HS-27A (cell line): Measurements from ENCODE around the gene JOSD2.
"Not testable (repeated sequence)": the region's sequence is repeated elsewhere in the genome, so short reads cannot be mapped to it uniquely, and the experiment has no call there.

Experiments used
- DNase-seq: peaks from one replicate; pipeline ENCODE4 v3.0.0-alpha.2; 2012; ENCODE audit warnings: low read depth, missing footprints

Gene JOSD2

DNA sequence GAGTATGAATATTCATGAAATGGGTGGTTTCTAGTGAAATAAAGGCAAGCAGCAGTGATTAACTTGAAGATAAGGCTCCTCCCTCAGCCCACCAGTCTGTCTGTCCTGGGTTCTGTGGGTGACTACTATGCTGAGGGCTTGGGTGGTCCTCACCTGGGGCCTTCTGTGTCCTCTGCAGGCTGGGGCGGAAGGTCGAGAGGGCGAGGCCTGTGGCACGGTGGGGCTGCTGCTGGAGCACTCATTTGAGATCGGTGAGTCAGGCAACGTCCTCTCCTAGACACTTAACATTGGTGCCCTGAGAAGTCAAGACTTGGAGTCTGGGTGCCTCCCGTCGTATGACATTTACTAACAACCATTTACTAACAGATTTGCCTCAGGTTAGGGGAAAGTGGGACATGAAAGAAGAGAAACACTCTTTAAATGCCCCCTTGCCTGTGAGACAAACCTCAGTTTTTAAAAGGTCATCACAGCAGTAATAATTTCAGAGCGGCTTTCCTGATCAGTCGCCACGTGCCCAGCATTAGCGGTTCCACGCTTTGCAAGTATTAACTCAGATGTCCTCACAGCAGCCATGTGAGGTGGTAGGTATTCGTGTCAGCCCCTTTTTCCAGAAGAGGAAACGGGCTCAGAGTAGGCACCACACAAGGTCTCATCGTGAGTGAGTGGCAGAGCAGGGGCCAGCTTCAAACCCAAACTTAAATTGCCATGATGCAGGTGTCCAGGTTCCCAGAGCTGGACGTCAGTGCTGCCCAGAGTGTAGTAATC lies 33.1 kb downstream of the JOSD2 start:
- no peak for DNase-seq

DNA sequence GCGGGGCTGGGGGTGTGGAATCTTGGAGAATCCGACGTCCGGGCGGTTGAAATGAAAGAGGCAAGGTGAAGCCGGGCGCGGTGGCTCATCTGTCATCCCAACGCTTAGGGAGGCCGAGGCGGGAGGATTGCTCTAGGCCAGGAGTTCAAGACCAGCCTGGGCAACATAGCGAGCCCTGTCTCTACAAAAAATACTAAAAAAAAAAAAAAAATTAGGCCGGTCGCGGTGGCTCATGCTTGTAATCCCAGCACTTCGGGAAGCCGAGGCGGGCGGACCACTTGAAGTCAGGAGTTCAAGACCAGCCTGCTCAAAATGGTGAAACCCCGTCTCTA lies 34.1 kb downstream of the JOSD2 start:
- no peak for DNase-seq

DNA sequence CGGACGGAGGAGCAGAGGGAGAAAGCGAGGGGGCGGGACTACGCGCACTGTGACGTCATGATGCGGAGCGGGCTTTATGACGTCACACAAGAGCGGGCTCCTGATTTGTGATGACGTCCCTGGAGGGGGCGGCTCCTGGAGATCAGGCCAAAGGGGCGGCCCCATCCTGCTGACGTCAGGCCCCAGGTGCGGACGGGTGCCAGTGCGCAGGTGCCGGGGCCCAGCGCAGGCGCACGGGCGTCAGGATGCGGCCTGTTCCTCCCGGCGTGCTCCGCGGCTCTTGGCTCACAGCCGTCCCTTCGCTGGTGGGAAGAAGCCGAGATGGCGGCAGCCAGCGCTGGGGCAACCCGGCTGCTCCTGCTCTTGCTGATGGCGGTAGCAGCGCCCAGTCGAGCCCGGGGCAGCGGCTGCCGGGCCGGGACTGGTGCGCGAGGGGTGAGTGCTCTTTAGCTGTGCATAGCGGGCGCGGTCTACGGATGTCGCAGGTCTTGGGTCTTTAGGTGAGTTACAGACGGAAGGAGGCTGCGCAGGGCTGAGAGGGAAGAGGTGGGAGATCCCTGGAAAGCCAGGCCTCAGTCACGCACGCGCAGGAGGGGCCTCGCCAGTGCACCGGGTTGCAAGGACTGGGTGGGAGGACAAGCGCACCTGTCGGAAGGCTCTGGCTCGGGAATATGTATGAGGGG lies 34.6 kb downstream of the JOSD2 start, which contains the start of the genes EMC10 and GARIN5A:
Gene EMC10 (plus strand): TSS at position 284 of the 683 bp plus-strand sequence. CDS start 38 bp downstream, at position 322.
Gene GARIN5A (minus strand): TSS at position 625 of the 683 bp plus-strand sequence. CDS start 460 bp downstream, at position 165.
- DNase-seq, result peak; percentile 50

DNA sequence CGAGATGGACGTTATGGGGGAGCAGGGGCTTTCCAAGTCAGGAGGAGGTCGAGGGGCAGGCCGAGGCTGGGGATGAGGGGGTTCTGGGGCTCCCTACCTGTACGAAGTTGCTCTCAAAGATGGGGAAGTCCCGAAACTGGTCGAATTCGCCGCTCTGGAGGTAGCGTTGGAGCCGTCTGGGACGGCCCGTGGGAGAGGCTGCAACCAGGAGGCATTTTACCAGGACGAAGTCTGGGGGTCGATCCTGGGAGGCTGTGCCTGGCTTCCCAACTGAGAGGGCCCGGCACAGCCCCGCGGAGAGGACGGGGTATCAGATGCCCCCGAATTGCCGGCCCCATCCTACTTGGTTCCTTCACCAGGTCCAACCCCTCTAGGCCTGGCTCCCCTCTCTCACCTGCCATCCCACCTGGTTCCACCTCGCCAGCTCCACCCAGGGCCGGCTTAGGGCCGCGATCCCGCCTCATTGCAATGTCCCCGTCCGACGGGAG lies 35.2 kb downstream of the JOSD2 start:
- DNase-seq, result no peak

DNA sequence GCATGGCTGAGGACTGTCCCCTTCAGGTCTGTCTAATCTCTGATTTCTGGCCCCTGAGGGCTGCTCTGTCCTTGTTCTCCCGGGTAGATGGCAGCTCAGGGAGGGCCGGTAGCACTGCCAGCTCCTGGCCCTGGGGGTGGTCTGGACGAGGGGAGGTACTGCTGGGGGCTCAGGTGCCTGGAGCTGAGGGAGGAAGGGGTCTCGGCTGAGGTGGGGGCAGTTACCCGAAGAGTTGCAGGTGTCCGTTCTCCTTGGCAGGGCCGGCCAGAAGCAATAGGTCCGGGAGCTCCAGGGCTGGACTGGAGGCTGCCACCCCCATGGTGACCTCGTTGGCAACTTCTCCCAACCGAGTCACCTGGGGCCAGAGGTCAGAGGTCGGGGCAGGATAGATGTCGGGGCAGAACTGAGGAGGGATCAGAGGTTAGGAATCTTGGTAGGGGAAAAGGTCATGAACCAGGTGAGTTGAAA lies 35.9 kb downstream of the JOSD2 start:
- DNase-seq, result no peak

DNA sequence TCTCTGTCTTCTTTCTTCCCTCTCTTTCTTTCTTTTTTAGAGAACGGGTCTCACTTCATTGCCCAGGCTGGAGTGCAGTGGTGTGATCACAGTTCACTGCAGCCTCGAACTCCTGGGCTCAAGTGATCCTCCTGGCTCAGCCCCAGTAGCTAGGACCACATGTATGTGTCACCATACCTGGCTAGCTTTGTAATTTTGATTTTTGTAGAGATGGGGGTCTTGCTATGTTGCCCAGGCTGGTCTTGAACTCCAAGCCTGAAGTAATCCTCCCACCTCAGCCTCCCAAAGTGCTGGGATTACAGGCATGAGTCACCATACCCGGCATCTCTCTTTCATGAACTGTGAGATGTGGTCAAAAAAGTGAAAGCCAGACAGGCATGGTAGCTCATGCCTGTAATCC lies 37.7 kb downstream of the JOSD2 start:
- DNase-seq, result not testable (repeated sequence)

DNA sequence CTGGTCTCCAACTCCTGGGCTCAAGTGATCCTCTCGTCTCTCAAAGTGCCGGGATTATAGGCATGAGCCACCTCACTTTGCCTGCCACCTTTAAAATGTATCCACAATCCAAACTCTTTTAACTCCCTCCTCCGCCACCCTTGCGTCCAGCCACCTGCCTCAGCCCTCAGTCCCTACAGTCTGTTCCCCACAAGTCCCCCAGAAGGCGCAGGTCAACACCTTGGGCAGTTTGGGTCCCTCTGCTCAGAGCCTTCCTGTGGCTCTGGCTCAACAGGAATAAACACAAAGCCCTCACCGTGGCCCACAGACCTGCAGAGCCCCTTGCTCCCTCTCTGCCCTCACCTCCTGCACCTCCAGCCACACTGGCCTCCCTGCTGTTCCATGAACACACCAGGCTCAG lies 42.2 kb downstream of the JOSD2 start:
- no peak for DNase-seq

DNA sequence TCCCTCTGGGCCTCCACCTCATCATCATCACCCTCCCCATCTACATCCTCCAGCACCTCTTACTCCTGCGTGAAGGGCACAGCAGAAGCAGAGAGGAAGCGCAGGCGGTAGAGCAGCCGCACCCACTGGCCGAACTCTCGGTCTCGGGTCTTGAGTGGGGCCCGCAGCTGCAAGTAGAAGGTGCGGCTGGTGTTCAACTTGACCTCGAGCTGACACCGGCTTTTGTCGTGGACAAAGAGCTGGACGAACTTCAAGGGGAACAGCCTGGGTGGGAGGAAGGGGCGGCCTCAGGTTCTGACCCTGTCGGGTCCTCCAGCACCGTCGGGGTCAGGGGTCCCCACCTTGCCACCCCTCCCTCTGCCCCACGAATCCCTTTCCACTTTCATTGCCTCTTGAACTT lies 43.4 kb downstream of the JOSD2 start:
- DNase-seq, result no peak

DNA sequence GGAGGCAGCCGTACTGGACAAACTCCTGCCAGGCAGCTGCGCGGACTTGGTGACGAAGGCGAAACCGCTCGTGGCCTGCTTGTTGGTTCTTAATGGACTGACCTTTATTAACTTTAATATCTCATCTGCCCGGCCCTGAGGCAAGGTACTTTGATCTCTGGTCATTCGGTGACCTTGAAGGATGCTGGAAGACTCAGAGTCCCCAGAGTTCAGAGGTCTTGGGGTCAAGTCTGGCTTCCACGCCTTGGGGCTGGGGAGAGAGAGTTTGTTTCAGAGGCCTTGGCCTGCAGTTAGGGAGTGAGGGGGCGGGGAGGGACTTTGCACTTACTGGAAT lies 44.3 kb downstream of the JOSD2 start:
- no peak for DNase-seq

DNA sequence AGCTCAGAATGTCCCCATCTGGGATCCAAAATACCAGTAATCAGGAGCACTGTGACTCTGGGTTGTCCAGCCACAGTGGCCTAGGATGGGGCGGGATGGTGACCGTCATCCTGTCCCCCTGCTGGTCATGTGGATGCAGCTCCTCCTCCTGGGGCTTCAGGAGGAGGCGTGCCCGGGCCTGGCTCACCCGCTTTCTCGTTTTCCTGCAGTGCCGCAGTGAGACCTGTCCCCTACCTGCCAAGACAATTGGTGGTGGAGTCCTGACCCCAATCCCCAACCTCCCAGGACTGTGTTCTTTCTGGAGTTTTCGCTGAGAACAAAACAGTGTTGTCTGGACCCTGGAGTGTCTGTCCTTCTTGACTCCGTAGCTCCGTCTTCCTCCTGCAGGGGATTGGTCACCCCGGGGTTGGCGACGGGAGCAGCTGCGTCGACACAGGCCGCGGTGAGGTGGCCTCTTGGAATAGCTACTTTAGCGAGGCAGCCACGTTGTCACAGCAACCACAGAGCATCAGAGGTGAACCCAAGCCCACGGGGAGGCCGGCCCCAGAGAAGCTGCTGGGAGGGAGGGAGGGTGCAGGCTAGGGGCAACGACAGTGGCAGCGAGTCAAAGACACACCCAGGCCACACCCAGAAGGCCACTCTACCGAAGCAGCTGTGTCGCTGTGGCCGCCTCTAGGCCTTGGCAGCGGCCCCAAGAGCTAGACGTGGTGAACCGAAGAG lies 44.8 kb downstream of the JOSD2 start:
- DNase-seq, result no peak

DNA sequence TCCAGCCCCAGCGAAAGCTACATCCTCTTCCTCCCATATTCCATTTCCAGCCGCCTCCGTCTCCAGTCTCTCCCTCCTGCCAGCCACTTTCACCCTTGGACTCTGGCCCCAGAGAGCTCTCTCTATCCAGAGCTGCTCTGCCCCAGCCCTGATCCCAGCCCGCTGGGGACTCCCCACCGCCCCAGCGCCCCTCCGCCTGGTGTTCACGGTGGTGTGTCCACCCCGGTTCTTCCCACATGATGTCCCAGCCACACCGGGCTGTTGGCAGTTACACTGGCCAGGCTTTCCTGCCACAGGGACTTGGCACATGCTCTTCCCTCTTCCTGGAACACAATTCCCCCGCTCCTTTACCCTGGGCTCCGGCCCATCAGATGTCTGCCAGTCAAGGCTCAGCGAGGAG lies 46.0 kb downstream of the JOSD2 start:
- DNase-seq, result no peak

DNA sequence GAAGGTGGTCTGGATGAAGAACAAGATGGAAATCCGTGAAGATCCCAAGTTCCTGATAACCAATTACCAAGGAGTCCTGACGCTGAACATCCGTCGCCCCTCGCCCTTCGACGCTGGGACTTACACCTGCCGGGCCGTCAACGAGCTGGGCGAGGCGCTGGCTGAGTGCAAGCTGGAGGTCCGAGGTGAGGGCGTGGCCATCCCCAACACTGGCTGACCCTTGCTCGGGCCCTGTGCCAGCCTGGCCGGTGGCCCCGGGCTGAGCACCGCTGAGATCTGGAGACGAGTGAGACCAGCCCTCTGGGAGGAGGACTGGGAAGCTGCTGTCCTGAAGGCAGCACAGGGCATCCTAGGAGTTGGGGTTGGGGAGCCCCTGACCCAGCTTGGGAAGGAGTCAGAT lies 46.6 kb downstream of the JOSD2 start:
- no peak for DNase-seq

DNA sequence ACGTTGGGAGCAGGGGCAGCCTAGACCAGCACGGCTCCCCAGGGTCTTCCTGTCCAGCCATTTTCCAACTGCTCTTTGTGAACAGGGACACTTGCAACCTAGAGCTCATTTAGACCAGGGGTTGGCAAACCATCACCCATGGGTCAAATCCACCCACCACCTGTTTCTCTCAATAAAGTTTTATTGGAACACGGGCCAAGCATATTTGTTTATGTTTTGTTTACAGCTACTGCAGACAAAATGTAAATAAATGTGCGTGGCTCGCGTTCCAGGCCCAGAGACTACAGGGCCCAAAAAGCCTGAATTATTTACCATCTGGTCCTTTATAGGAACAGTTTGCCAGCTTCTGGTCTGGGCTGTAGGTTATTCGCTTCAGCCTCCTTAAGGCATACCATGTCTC lies 48.0 kb downstream of the JOSD2 start:
- DNase-seq, result no peak

DNA sequence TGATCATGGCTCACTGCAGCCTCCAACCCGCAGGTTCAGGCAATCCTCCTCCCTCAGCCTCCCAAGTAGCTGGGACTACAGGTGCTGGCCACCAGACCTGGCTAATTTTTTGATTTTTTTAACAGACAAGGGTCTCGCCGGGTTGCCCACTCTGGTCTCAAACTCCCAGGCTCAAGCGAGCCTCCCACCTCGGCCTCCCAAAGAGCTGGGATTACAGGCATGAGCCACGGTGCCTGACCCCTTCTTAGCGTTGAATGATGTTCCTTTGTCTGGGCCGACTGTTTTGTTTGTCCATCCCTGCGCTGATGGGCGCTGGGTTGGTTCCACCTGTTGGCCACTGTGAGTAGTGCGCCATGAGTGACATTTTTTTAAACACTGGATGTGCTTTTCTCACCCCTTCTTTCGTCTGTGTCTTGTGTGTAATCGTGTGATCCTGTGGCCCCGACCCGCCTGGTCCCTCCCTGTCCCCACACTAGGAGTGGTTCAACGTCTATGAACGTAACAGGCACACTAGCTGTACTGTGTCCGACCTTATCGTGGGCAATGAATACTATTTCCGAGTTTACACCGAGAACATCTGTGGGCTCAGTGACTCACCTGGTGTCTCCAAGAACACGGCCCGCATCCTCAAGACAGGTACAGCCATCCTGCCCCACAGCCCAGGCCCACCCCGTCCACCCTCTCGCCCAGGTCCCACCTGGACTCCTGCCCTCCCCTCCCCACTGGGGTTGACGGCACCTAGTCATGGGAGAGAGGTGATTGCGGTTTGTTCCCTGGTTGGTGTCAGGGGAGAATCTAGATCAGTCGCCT lies 49.7 kb downstream of the JOSD2 start:
- peak; percentile 41 for DNase-seq

DNA sequence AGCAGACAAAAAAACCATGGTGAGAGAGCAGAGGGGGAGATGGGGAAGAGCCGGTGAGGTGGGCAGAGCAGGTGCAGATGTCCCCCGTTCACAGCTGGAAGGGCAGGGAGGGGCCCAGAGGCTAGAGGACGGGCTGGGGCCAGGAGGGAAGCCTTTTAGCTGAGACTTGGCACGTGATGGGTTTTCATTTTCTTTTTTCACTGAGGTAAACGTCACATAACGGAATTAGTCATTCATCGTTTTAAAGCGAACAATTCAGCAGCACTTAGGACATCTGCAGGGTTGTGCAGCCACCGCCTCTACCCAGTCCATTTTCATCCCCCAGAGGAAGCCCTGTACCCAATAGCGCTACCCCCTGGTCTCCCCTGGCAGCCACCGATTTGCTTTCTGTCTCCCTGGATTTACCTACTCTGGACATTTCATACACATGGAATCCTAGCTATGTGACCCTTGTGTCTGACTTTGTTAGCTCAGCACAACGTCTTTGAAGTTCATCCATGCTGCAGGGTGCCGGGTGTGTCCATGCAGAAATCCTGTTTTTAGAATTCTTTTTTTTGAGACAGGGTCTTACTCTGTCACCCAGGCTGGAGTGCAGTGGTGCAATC lies 50.7 kb downstream of the JOSD2 start:
- DNase-seq, result peak; percentile 42

DNA sequence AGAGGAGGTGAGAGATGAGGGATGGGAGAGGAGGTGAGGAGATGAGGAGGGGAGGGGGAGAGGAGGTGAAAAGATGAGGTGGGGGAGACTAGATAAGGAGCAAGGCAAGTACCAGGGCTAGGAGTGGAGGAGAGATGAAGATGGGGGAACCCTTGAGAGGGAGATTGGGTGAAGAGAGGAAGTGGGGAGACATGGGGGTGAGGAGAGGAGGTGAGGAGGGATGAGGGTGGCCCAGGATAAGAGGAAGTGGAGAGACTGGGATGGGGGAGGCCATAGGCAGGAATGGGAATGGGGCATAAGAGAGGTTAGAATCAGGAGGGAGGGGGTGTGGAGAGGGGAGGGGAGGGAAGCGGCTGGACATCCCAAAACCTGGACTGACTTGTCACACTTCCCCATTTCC lies 51.4 kb downstream of the JOSD2 start:
- no peak for DNase-seq

DNA sequence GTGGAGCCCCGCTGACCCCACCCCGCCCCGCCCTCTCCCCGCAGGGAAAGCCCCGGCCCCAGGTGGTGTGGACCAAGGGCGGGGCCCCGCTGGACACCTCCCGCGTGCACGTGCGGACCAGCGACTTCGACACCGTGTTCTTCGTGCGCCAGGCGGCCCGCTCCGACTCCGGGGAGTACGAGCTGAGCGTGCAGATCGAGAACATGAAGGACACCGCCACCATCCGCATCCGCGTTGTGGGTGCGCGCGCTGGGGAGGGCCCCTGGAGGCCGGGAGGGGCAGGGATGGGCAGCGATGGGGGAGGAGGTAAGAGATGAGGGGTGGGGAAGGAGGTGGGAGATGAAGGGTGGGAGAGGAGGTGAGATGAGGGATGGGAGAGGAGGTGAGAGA lies 51.9 kb downstream of the JOSD2 start:
- no peak for DNase-seq

DNA sequence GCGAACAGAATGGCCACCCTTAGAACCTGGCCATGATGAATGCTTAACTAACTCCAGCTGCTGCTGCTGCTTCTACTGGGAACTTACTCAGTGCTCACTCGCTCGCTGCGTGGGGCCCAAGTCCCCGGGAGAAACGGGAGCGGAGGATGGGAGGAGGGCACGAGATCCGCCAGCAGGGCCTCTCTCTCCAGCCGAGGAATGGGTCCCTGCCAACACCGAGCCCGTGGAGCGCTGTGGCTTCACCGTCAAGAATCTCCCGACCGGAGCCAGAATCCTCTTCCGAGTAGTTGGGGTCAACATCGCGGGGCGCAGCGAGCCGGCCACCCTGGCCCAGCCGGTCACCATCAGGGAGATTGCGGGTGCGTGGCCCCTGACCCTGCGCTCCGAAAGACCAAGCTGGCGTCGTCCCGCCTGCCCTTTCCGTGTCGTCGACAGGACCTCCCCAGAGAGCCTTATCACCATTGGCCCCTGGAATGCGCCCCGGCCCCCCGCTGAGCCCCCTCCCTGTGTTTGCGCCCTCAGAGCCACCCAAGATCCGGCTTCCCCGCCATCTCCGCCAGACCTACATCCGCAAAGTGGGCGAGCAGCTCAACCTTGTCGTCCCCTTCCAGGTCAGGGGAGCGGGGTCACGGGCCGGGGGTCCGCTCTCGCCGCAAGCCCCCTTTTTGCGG lies 52.5 kb downstream of the JOSD2 start:
- no peak for DNase-seq

DNA sequence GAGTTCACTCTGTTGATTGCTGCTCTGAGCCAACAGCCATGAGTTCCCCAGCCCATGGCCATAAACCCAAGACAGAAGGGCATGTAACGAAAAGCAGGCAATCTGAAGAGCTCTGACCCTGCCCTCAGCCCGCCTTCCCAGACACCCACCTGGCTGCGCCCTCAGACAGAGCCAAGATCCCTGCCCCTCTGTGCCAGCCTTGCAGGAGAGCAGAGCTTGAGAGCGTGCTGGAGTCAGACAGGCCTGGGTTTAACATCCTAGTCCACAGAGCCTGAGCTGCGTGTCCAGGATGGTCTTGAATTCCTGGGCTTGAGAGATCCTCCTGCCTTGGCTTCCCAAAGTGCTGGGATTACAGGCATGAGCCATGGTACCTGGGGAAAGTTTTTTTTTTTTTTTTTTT lies 53.7 kb downstream of the JOSD2 start:
- no peak for DNase-seq
